WTC11 (cell line): ENCODE results near the gene KCNJ1.
A peak's percentile ranks its signal among the peaks of the same experiment; 100 is the strongest.

ENCODE experiments used
- ATF1 ChIP-seq: sonication (generic); formaldehyde crosslinking; IDR thresholded peaks from 2 replicates; pipeline ENCODE4 v1.8.1; 2023; ENCODE audit warnings: mild to moderate bottlenecking, moderate library complexity, missing genetic modification reagents
- ATF2 ChIP-seq: sonication (generic); formaldehyde crosslinking; IDR thresholded peaks from 2 replicates; pipeline ENCODE4 v1.8.1; 2022; ENCODE audit warnings: low read depth, missing genetic modification reagents, borderline replicate concordance
- CTCF ChIP-seq: fragments of 200-600 bp; IDR thresholded peaks from 2 replicates; pipeline ENCODE4 v1.8.0; 2022; ENCODE audit warnings: antibody characterized with exemption
- E2F4 ChIP-seq: sonication (generic); formaldehyde crosslinking; IDR thresholded peaks from 2 replicates; pipeline ENCODE4 v1.8.1; 2022; ENCODE audit warnings: low read depth, mild to moderate bottlenecking, moderate library complexity, missing genetic modification reagents, borderline replicate concordance
- FOXK1 ChIP-seq: sonication (generic); formaldehyde crosslinking; IDR thresholded peaks from 2 replicates; pipeline ENCODE4 v1.8.0; 2022; ENCODE audit warnings: mild to moderate bottlenecking, moderate library complexity, missing genetic modification reagents
- JAZF1 ChIP-seq: fragments of 250-450 bp; sonication (Bioruptor Pico); IDR thresholded peaks from 2 replicates; pipeline ENCODE4 v1.9.0; 2021; ENCODE audit warnings: moderate library complexity, mild to moderate bottlenecking, inconsistent platforms
- MAX ChIP-seq: sonication (generic); formaldehyde crosslinking; IDR thresholded peaks from 2 replicates; pipeline ENCODE4 v1.8.0; 2022; ENCODE audit warnings: mild to moderate bottlenecking, missing genetic modification reagents
- NR1H2 ChIP-seq: sonication (generic); formaldehyde crosslinking; IDR thresholded peaks from 2 replicates; pipeline ENCODE4 v1.9.0; 2021; ENCODE audit warnings: mild to moderate bottlenecking, moderate library complexity, missing genetic modification reagents
- SP1 ChIP-seq: sonication (generic); formaldehyde crosslinking; conservative IDR thresholded peaks from 2 replicates; pipeline ENCODE4 v1.8.1; 2022; ENCODE audit warnings: missing genetic modification reagents

- TF ChIP-seq CTCF: peak; percentile 78
- no peak for TF ChIP-seq FOXK1 (CRISPR knock-in tag)
- TF ChIP-seq MAX: no peak
- TF ChIP-seq NR1H2 (CRISPR knock-in tag): no peak
- no peak for TF ChIP-seq E2F4
- no peak for TF ChIP-seq JAZF1 (CRISPR knock-in tag)
- TF ChIP-seq ATF1: no peak
- no peak for TF ChIP-seq SP1
- no peak for TF ChIP-seq ATF2 (CRISPR knock-in tag)
These were observed 17.7 kb upstream of the KCNJ1 start for GRCh38 chr11:128884703-128885338.
